ENCODE measurements around the gene ABCG5. TPM values are rescaled to one million over a fixed set of nuclear protein-coding genes. Genes with fewer than 3 reads are reported as not detected.

The ABCG5 gene
- polyA plus RNA-seq, 1 donor (not counting 4 experiments of a cell fraction or from before 2014, with no cell fraction given), result not detected

- H3K36me3 ChIP-seq (ENCODE audit: control insufficient read depth in 2 of 2, extremely low read depth in 1 of 2, insufficient read depth in 2 of 2, low read length in 2 of 2), result no peaks in the 10 kb centered on the region
- H3K4me1 ChIP-seq (ENCODE audit: control insufficient read depth, extremely low read depth, insufficient read depth, low read length), result peaks cover 26% of the 10 kb centered on the region
These were observed 75.5 kb downstream of the ABCG5 start for GRCh38 chr2:43763091-43763490.

More at GRCh38 chr2:43763091-43763490, 75.5 kb downstream of the ABCG5 start:
- Histone ChIP-seq H2AFZ (ENCODE audit: control insufficient read depth, low read length) (no peak overlapping the region), H3K79me2 (ENCODE audit: control insufficient read depth, insufficient read depth, low read length) (no peaks in the 10 kb centered on the region), H3K4me2 (ENCODE audit: control insufficient read depth, extremely low read depth, insufficient read depth, low read depth, low read length) (no peak overlapping the region), H3K4me3 (ENCODE audit: control insufficient read depth in 2 of 3, extremely low read depth in 1 of 3, insufficient read depth in 2 of 3, low read depth in 1 of 3, low read length in 3 of 3) (no peak overlapping the region), H4K20me1 (ENCODE audit: control insufficient read depth, extremely low read depth, insufficient read depth, low read length) (no peaks in the 10 kb centered on the region), H3K27ac (ENCODE audit: control insufficient read depth, insufficient read depth, low read length) (no peak overlapping the region), H3K27me3 (ENCODE audit: control insufficient read depth, extremely low read depth, insufficient read depth, low read length) (no peaks in the 10 kb centered on the region), H3K9ac (ENCODE audit: control insufficient read depth, extremely low read depth, insufficient read depth, low read length) (no peak overlapping the region), H3K9me1 (ENCODE audit: control insufficient read depth, extremely low read depth, insufficient read depth, low read length) (no peaks in the 10 kb centered on the region), H3K9me3 (ENCODE audit: control insufficient read depth, low read depth, low read length) (no peaks in the 10 kb centered on the region)
- FAIRE-seq (no peak), DNase-seq (ENCODE audit: low read depth, low spot score) (no peak)
- TF ChIP-seq EZH2 (IDR thresholded peaks at IDR 0.05; ENCODE audit: low read length), result no peak
- no peak for TF ChIP-seq CTCF (optimal IDR thresholded peaks at IDR 0.05 in 1 of 3, IDR thresholded peaks at IDR 0.05 in 1 of 3, conservative IDR thresholded peaks at IDR 0.05 in 1 of 3; ENCODE audit: extremely low read depth in 1 of 3, insufficient read depth in 2 of 3, low read length in 3 of 3)
- dilution Hi-C loops (cut with MboI; ENCODE audit: extremely low pct_ligation_motif_present, low sequenced_read_pairs), result no loop called here

Small RNA genes lying within 50 kb of the gene (small RNA-seq; reads per million reads assigned to genes)
- gene RN7SKP66 (ENCODE audit: insufficient read length in 3 of 3, low read depth in 3 of 3, low replicate concordance in 1 of 3), result 0 reads per million in 3 experiments

Other genes starting within 250 kb of the ABCG5 start
- gene THADA, start 242.8 kb downstream of the ABCG5 start, polyA plus RNA-seq, result 17.4 to 22.6 TPM (median 21.0 TPM) in 3 replicates
- gene PLEKHH2, start 201.6 kb downstream of the ABCG5 start, polyA plus RNA-seq, result 0.84 to 1.3 TPM (median 1.0 TPM) in 3 replicates
- gene C1GALT1C1L, start 162.4 kb downstream of the ABCG5 start, polyA plus RNA-seq, result 0.17 to 0.28 TPM (median 0.23 TPM) in 3 replicates
- 12.1 to 29.9 TPM (median 16.4 TPM) in 3 replicates for gene DYNC2LI1, start 64.8 kb downstream of the ABCG5 start, polyA plus RNA-seq
- gene ABCG8, start 132 bp upstream of the ABCG5 start, polyA plus RNA-seq, result not detected in 3 replicates
- gene LRPPRC, start 157.2 kb upstream of the ABCG5 start, polyA plus RNA-seq, result 59.0 to 115 TPM (median 61.4 TPM) in 3 replicates